B cell (primary cell): ENCODE measurements around the gene NRIP3. TPM values are rescaled to one million over a fixed set of nuclear protein-coding genes. Genes with fewer than 3 reads are reported as not detected.

ENCODE experiments used
- ATAC-seq: fragments of 200-7000 bp; cut with Tn5 transposase; one replicate; pipeline ENCODE4 v1.10.0; 2021; ENCODE audit warnings: low read depth, mild to moderate bottlenecking, moderate number of reproducible peaks, moderate library complexity
- CTCF ChIA-PET: fragments of 350-600 bp; sonication (Branson Sonifier 250); formaldehyde crosslinking; loops from one replicate; lab custom pipeline; 2021; ENCODE audit warnings: antibody characterized with exemption, inconsistent platforms; lab: Charles Lee
- POLR2A ChIA-PET: fragments of 350-600 bp; sonication (Branson Sonifier 250); formaldehyde crosslinking; loops from one replicate; lab custom pipeline; 2021; ENCODE audit warnings: antibody characterized with exemption; lab: Charles Lee
- DNase-seq: peaks from one replicate; pipeline ENCODE4 v3.0.0; 2013
- H2AFZ ChIP-seq: 2 replicates; pipeline ENCODE4 v1.6.1; 2012; ENCODE audit warnings: mild to moderate bottlenecking, low read depth, low read length; ENCODE audit not compliant: insufficient read depth, poor library complexity, severe bottlenecking
- H3K27ac ChIP-seq, 2 donors: 1 replicate in 1 of 2; 2 replicates in 1 of 2; pipeline ENCODE4 v1.5.1; 2012 to 2013; ENCODE audit warnings: low read length in 2 of 2, mild to moderate bottlenecking in 2 of 2, moderate library complexity in 1 of 2
- H3K27me3 ChIP-seq, 4 experiments: fragments of 200-600 bp in 1 of 4; sonication (generic) in 1 of 4; replicated peaks in 1 of 4; 1 replicate in 2 of 4; 2 replicates in 2 of 4; pipeline versions ENCODE4 v1.6.1 to v1.7.0; 2013 to 2016; ENCODE audit warnings: low read length in 3 of 4, mild to moderate bottlenecking in 2 of 4, mixed read lengths in 1 of 4, moderate library complexity in 1 of 4; ENCODE audit not compliant: insufficient read depth in 4 of 4, control insufficient read depth in 3 of 4; ENCODE audit errors: control extremely low read depth in 1 of 4
- H3K36me3 ChIP-seq, 2 experiments: replicated peaks in 1 of 2; 1 replicate in 1 of 2; 2 replicates in 1 of 2; pipeline versions ENCODE4 v1.6.1 to v1.7.1; 2013; ENCODE audit warnings: low read length in 1 of 2; ENCODE audit not compliant: insufficient read depth in 2 of 2, control insufficient read depth in 1 of 2; ENCODE audit errors: control extremely low read depth in 1 of 2, extremely low read depth in 1 of 2
- H3K4me1 ChIP-seq, 2 donors: fragments of 200-600 bp in 1 of 2; sonication (generic) in 1 of 2; 1 replicate in 1 of 2; 2 replicates in 1 of 2; pipeline versions ENCODE4 v1.5.1 to v1.6.1; 2013 to 2017; ENCODE audit warnings: low read length in 2 of 2; ENCODE audit not compliant: control insufficient read depth in 2 of 2, insufficient read depth in 2 of 2
- H3K4me2 ChIP-seq: replicated peaks from 2 replicates; pipeline ENCODE3; 2012; ENCODE audit warnings: mild to moderate bottlenecking, low read depth, low read length; ENCODE audit not compliant: poor library complexity, severe bottlenecking
- H3K4me3 ChIP-seq, 5 experiments: fragments of 200-600 bp in 1 of 5; sonication (generic) in 1 of 5; 1 replicate in 3 of 5; 2 replicates in 2 of 5; pipeline versions ENCODE4 v1.5.1 to v1.7.0; 2011 to 2016; ENCODE audit warnings: low read length in 4 of 5, mild to moderate bottlenecking in 4 of 5, low read depth in 2 of 5, control low read depth in 1 of 5, moderate library complexity in 1 of 5; ENCODE audit not compliant: insufficient read depth in 1 of 5; ENCODE audit errors: control extremely low read depth in 1 of 5, extremely low read depth in 1 of 5
- H3K79me2 ChIP-seq: fragments of 200-600 bp; sonication (generic); one replicate; pipeline ENCODE4 v1.6.0; 2016; ENCODE audit warnings: low read length; ENCODE audit not compliant: control insufficient read depth, insufficient read depth
- H3K9ac ChIP-seq: fragments of 200-600 bp; sonication (generic); 2 replicates; pipeline ENCODE4 v1.6.1; 2017; ENCODE audit warnings: mild to moderate bottlenecking, low read length, moderate library complexity
- H3K9me3 ChIP-seq, 3 donors: one replicate each; pipeline versions ENCODE4 v1.6.1 to v1.7.1; 2013; ENCODE audit warnings: low read length in 2 of 3; ENCODE audit not compliant: control insufficient read depth in 2 of 3, insufficient read depth in 1 of 3; ENCODE audit errors: control extremely low read depth in 1 of 3
- H4K20me1 ChIP-seq: 2 replicates; pipeline ENCODE4 v1.6.0; 2012; ENCODE audit warnings: mild to moderate bottlenecking, low read length; ENCODE audit not compliant: insufficient read depth, control insufficient read depth, poor library complexity, severe bottlenecking
- H3K27ac Mint-ChIP-seq: one replicate; pipeline ENCODE4 v1.8.0; 2021; ENCODE audit warnings: mixed read lengths
- H3K27me3 Mint-ChIP-seq: one replicate; pipeline ENCODE4 v1.8.0; 2021; ENCODE audit warnings: mixed read lengths
- H3K4me1 Mint-ChIP-seq: one replicate; pipeline ENCODE4 v1.8.0; 2021; ENCODE audit warnings: mixed read lengths
- H3K4me3 Mint-ChIP-seq: one replicate; pipeline ENCODE4 v1.8.0; 2021; ENCODE audit warnings: mixed read lengths
- H3K9me3 Mint-ChIP-seq: one replicate; pipeline ENCODE4 v1.8.0; 2022; ENCODE audit warnings: mixed read lengths; ENCODE audit not compliant: insufficient read depth
- CTCF ChIP-seq: fragments of 200-600 bp; IDR thresholded peaks from one replicate; pipeline ENCODE4 v1.8.0; 2022; ENCODE audit warnings: antibody characterized with exemption, mild to moderate bottlenecking
- EZH2 ChIP-seq: IDR thresholded peaks from 2 replicates; pipeline ENCODE4 v1.6.1; 2012; ENCODE audit warnings: borderline replicate concordance, low read depth, mild to moderate bottlenecking, moderate library complexity, low read length; ENCODE audit not compliant: insufficient read depth, poor library complexity, severe bottlenecking
- WGBS: methylation state at CpG from one replicate; pipeline ENCODE4 v1.1.5; 2013; ENCODE audit warnings: missing lambda C conversion rate; ENCODE audit not compliant: insufficient coverage; 5-methylcytosine and 5-hydroxymethylcytosine counted together
- intact Hi-C: fragments of 100-400 bp; cut with micrococcal nuclease; formaldehyde crosslinking; loops from one replicate; pipeline ENCODE4 v1.10.0; 2022
- polyA plus RNA-seq: library from polyadenylated mRNA; depleted of rRNA; stranded (reverse); fragments of >200 nt; gene quantifications from 2 replicates; pipeline ENCODE4 v1.2.3, GENCODE V29; 2012
- total RNA-seq, 2 donors: library from RNA; stranded (reverse); fragments of 120-200 nt in 1 of 2; gene quantifications; 1 replicate in 1 of 2; 2 replicates in 1 of 2; pipeline versions ENCODE4 v1.2.3 to v1.2.4, GENCODE V29; 2013 to 2022

NRIP3 gene
- total and polyA plus RNA-seq, 2 donors (not counting 1 experiment from before 2014, with no cell fraction given), result 0.13 to 0.59 TPM

- POLR2A ChIA-PET, result no interaction called here
- H3K27ac Mint-ChIP-seq, result no peak overlapping the region
Observed at GRCh38 chr11:9046481-9046880, 42.7 kb upstream of the NRIP3 start.

DNA sequence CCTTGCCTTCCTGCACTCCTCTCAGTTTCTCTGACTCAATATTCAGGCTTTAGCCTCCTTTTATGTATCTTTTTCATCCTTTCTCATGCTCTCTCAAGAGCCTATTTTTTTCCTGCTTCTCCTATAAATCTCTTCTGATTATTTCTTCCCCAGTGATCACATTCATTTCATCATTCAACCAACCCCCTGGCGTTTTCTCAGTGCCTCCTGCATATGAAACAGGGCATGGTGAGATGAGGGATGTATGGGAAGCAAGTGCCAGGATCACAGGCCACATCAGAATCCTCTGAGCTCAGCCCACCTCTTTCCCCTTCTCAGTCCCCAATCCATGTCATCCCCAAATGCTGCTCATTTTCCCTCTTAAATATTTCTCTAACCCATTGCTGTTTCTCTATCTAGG lies 38.7 kb upstream of the NRIP3 start:
- H3K9ac ChIP-seq, result no peak overlapping the region
- CTCF ChIA-PET, result no interaction called here
- Mint-ChIP-seq H3K27me3 (peaks cover 2% of the 10 kb centered on the region), H3K27ac (no peak overlapping the region), H3K9me3 (no peaks in the 10 kb centered on the region), H3K4me3 (no peak overlapping the region), H3K4me1 (no peaks in the 10 kb centered on the region)
- H3K27ac ChIP-seq, result no peak overlapping the region
- H4K20me1 ChIP-seq, result no peaks in the 10 kb centered on the region
- intact Hi-C loops, result no loop called here
- H3K36me3 ChIP-seq, result no peaks in the 10 kb centered on the region
- no peaks in the 10 kb centered on the region for H3K4me1 ChIP-seq
- no peaks in the 10 kb centered on the region for H3K79me2 ChIP-seq
- TF ChIP-seq EZH2 (no peak), CTCF (no peak)
- POLR2A ChIA-PET, result no interaction called here
- no peaks in the 10 kb centered on the region for H3K9me3 ChIP-seq
- ATAC-seq (no peak), DNase-seq (no peak)
- no peak overlapping the region for H2AFZ ChIP-seq
- H3K4me2 ChIP-seq, result no peak overlapping the region
- H3K4me3 ChIP-seq, result no peak overlapping the region
- no CpG with 5 or more reads among the region's 1 CpG for WGBS
- H3K27me3 ChIP-seq, result peaks cover 0 to 8% (median 0%) of the 10 kb centered on the region in 4 experiments

More at GRCh38 chr11:9046481-9046880, 42.7 kb upstream of the NRIP3 start:
- H3K4me1 ChIP-seq, result no peaks in the 10 kb centered on the region
- TF ChIP-seq EZH2, result no peak
- no peak for TF ChIP-seq CTCF
- no peak overlapping the region for H3K9ac ChIP-seq
- intact Hi-C loops, result no loop called here
- H2AFZ ChIP-seq, result no peak overlapping the region
- H3K4me3 ChIP-seq, result no peak overlapping the region
- H3K79me2 ChIP-seq, result no peaks in the 10 kb centered on the region
- Mint-ChIP-seq H3K4me1 (no peaks in the 10 kb centered on the region), H3K4me3 (no peak overlapping the region), H3K9me3 (no peaks in the 10 kb centered on the region), H3K27me3 (no peaks in the 10 kb centered on the region)
- CTCF ChIA-PET, result no interaction called here
- H4K20me1 ChIP-seq, result no peaks in the 10 kb centered on the region
- WGBS, result 93% methylated on average over 4 of the region's 4 CpGs
- H3K9me3 ChIP-seq, result no peaks in the 10 kb centered on the region
- DNase-seq (no peak), ATAC-seq (no peak)
- H3K27me3 ChIP-seq, result peaks cover 0 to 11% (median 0%) of the 10 kb centered on the region in 4 experiments
- no peaks in the 10 kb centered on the region for H3K36me3 ChIP-seq
- H3K27ac ChIP-seq, result no peak overlapping the region
- H3K4me2 ChIP-seq, result no peak overlapping the region
